HTERT RPE-1 (cell line): ENCODE results near the gene AFF1.

Experiments
- in situ Hi-C: fragments of 300-500 bp; cut with MboI; formaldehyde crosslinking; loops from 4 replicates; pipeline ENCODE4 v1.14.3; 2020; ENCODE audit warnings: low sequenced_read_pairs

The AFF1 gene

GRCh38 chr4:86947501-86948120, 12.8 kb downstream of the AFF1 start:
- in situ Hi-C loops, result no loop called here

- in situ Hi-C loops, result no loop called here
Measured at GRCh38 chr4:86948276-86948675, 13.5 kb downstream of the AFF1 start.

GRCh38 chr4:86950831-86951525, 16.2 kb downstream of the AFF1 start:
- in situ Hi-C loops, result no loop called here

- in situ Hi-C loops, result no loop called here
Measured at GRCh38 chr4:86955888-86956451, 21.2 kb downstream of the AFF1 start.

- in situ Hi-C loops, result no loop called here
Measured at GRCh38 chr4:86957215-86957614, 22.4 kb downstream of the AFF1 start.

GRCh38 chr4:86959588-86960500, 25.0 kb downstream of the AFF1 start:
- in situ Hi-C loops, result no loop called here

GRCh38 chr4:86960557-86960961, 25.7 kb downstream of the AFF1 start:
- in situ Hi-C loops, result no loop called here

- in situ Hi-C loops, result no loop called here
Measured at GRCh38 chr4:86961116-86961515, 26.3 kb downstream of the AFF1 start.

GRCh38 chr4:86961605-86962295, 26.9 kb downstream of the AFF1 start:
- in situ Hi-C loops, result no loop called here

- in situ Hi-C loops, result no loop called here
Measured at GRCh38 chr4:86963697-86964096, 28.9 kb downstream of the AFF1 start.

GRCh38 chr4:86965019-86965976, 30.5 kb downstream of the AFF1 start:
- in situ Hi-C loops, result no loop called here

- in situ Hi-C loops, result no loop called here
Measured at GRCh38 chr4:86967073-86967472, 32.3 kb downstream of the AFF1 start.

GRCh38 chr4:86967798-86968197, 33.0 kb downstream of the AFF1 start:
- in situ Hi-C loops, result no loop called here

GRCh38 chr4:86968547-86968946, 33.7 kb downstream of the AFF1 start:
- in situ Hi-C loops, result no loop called here

GRCh38 chr4:86970447-86971354, 35.9 kb downstream of the AFF1 start:
- in situ Hi-C loops, result no loop called here

- in situ Hi-C loops, result no loop called here
Measured at GRCh38 chr4:86971355-86971683, 36.5 kb downstream of the AFF1 start.

GRCh38 chr4:86972997-86973396, 38.2 kb downstream of the AFF1 start:
- in situ Hi-C loops, result no loop called here

GRCh38 chr4:86973668-86974067, 38.9 kb downstream of the AFF1 start:
- in situ Hi-C loops, result no loop called here

- in situ Hi-C loops, result no loop called here
Measured at GRCh38 chr4:86974551-86974994, 39.8 kb downstream of the AFF1 start.
